Cerebellar cortex (tissue), 1 donor: ENCODE measurements around the gene TMEM184B.
A peak's percentile ranks its signal among the peaks of the same experiment; 100 is the strongest.

ENCODE experiments used
- DNase-seq: peaks from one replicate; pipeline ENCODE4 v3.0.0-alpha.2; 2015; ENCODE audit warnings: low spot score

The TMEM184B gene

GRCh38 chr22:38226853-38227649 lies 45.8 kb downstream of the TMEM184B start:
- DNase-seq = no peak

- no peak for DNase-seq
Observed at GRCh38 chr22:38223289-38223960, 49.4 kb downstream of the TMEM184B start.

- DNase-seq = no peak
Observed at GRCh38 chr22:38222797-38223119, 50.1 kb downstream of the TMEM184B start.

- DNase-seq = no peak
Observed at GRCh38 chr22:38221908-38222796, 50.7 kb downstream of the TMEM184B start.

- no peak for DNase-seq
Observed at GRCh38 chr22:38221407-38221806, 51.4 kb downstream of the TMEM184B start.

- DNase-seq = peak; percentile 50
Observed at GRCh38 chr22:38220653-38221386, 52.0 kb downstream of the TMEM184B start.

- no peak for DNase-seq
Observed at GRCh38 chr22:38220163-38220562, 52.6 kb downstream of the TMEM184B start.

- peak; percentile 60 for DNase-seq
Observed at GRCh38 chr22:38219632-38220031, 53.2 kb downstream of the TMEM184B start.

- no peak for DNase-seq
Observed at GRCh38 chr22:38218661-38219622, 53.9 kb downstream of the TMEM184B start.

- no peak for DNase-seq
Observed at GRCh38 chr22:38215156-38216038, 57.4 kb downstream of the TMEM184B start.

- DNase-seq = peak; percentile 42
Observed at GRCh38 chr22:38214302-38215056, 58.3 kb downstream of the TMEM184B start.

GRCh38 chr22:38213990-38214301 lies 58.9 kb downstream of the TMEM184B start:
- no peak for DNase-seq

GRCh38 chr22:38213319-38213989 lies 59.4 kb downstream of the TMEM184B start:
- DNase-seq = no peak

GRCh38 chr22:38212442-38212841 lies 60.4 kb downstream of the TMEM184B start:
- no peak for DNase-seq

GRCh38 chr22:38211556-38211955 lies 61.3 kb downstream of the TMEM184B start:
- no peak for DNase-seq

GRCh38 chr22:38208551-38208968 lies 64.2 kb downstream of the TMEM184B start:
- DNase-seq = no peak

- DNase-seq = no peak
Observed at GRCh38 chr22:38207898-38208432, 64.8 kb downstream of the TMEM184B start.
